Gastroesophageal sphincter (tissue), 4 donors: Measurements from ENCODE around the gene FABP3. TPM values are rescaled to one million over a fixed set of nuclear protein-coding genes. Genes with fewer than 3 reads are reported as not detected.

Experiments
- ATAC-seq: fragments of 150-250 bp; one replicate; pipeline ENCODE4 v1.9.1; 2016; ENCODE audit warnings: mild to moderate bottlenecking, moderate library complexity
- H3K27ac ChIP-seq, 4 donors: fragments of 200-600 bp; sonication (generic) in 3 of 4; 1 replicate in 3 of 4; 2 replicates in 1 of 4; pipeline ENCODE4 v1.5.1; 2016 to 2019
- H3K27me3 ChIP-seq: fragments of 200-600 bp; sonication (generic); one replicate; pipeline ENCODE4 v1.5.1; 2019
- H3K36me3 ChIP-seq, 2 donors: fragments of 200-600 bp; sonication (generic); one replicate each; pipeline ENCODE4 v1.5.1; 2019; ENCODE audit warnings: control low read depth in 1 of 2
- H3K4me1 ChIP-seq, 3 donors: fragments of 200-600 bp; sonication (generic); 1 replicate in 2 of 3; 2 replicates in 1 of 3; pipeline ENCODE4 v1.5.1; 2016 to 2019; ENCODE audit warnings: control low read depth in 2 of 3
- H3K4me3 ChIP-seq, 2 donors: fragments of 200-600 bp; sonication (generic); one replicate each; pipeline ENCODE4 v1.5.1; 2019; ENCODE audit warnings: mild to moderate bottlenecking in 1 of 2, moderate library complexity in 1 of 2
- H3K9me3 ChIP-seq, 3 donors: fragments of 200-600 bp; sonication (generic); one replicate each; pipeline ENCODE4 v1.5.1; 2017 to 2019; ENCODE audit warnings: control low read depth in 2 of 3
- EP300 ChIP-seq: sonication (generic); formaldehyde crosslinking; IDR thresholded peaks from one replicate; pipeline ENCODE4 v1.6.1; 2017; ENCODE audit warnings: antibody characterized with exemption, mild to moderate bottlenecking
- POLR2A ChIP-seq, 2 donors: fragments of 450-650 bp; IDR thresholded peaks; one replicate each; pipeline ENCODE4 v1.6.1; 2017; ENCODE audit warnings: antibody characterized with exemption in 2 of 2, mild to moderate bottlenecking in 2 of 2, moderate library complexity in 1 of 2
- POLR2AphosphoS5 ChIP-seq: sonication (generic); formaldehyde crosslinking; IDR thresholded peaks from one replicate; pipeline ENCODE4 v1.6.1; 2017; ENCODE audit warnings: antibody characterized with exemption
- WGBS, 2 donors: methylation state at CpG; one replicate each; pipeline ENCODE4 v1.1.5; 2018; ENCODE audit warnings: low coverage in 1 of 2; 5-methylcytosine and 5-hydroxymethylcytosine counted together
- total RNA-seq, 4 donors: library from RNA; depleted of rRNA; stranded (reverse); fragments of >200 nt; gene quantifications; one replicate each; pipeline ENCODE4 v1.1.0, GENCODE V29; 2016
- TF ChIP-seq, protein P1 (sequence below), 4 experiments: fragments of 200-600 bp in 2 of 4; fragments of 450-650 bp in 2 of 4; sonication (generic) in 1 of 4; IDR thresholded peaks; one replicate each; pipeline ENCODE4 v1.5.1; 2017 to 2019; ENCODE audit warnings: antibody characterized with exemption in 4 of 4, mild to moderate bottlenecking in 2 of 4, moderate library complexity in 2 of 4

FABP3 gene
- total RNA-seq, 4 donors from 2014 or later = 25.8 to 39.4 (median 32.9) TPM

DNA sequence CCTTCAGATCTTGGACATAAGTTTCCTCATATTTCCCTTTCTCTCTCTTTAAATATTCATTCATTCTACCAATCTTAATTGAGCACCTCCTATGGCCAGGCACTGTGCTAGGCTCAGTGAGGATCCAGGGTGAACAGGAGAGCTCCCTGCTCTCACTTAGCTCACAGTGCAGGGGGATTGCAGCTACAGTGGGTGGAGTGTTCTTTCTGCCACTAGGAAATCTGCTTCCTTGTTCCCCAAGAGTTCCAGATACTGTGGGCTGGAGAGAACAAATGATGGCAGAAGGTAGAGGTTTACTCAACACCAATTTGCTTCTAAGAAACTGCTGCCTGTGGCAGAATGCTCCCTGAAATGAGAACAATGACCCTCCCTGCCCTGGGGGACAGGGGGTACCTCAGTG is 5.1 kb upstream of the FABP3 start:
- Histone ChIP-seq H3K9me3 (no peaks in the 10 kb centered on the region), H3K27me3 (no peaks in the 10 kb centered on the region), H3K4me1 (peaks cover 0 to 32% (median 21%) of the 10 kb centered on the region in 3 donors), H3K4me3 (no peak overlapping the region), H3K36me3 (no peaks in the 10 kb centered on the region), H3K27ac (no peak overlapping the region)
- TF ChIP-seq POLR2AphosphoS5 (no peak), EP300 (no peak), POLR2A (IDR thresholded peaks at IDR 0.05) (no peak)
- TF ChIP-seq, protein P1, sequence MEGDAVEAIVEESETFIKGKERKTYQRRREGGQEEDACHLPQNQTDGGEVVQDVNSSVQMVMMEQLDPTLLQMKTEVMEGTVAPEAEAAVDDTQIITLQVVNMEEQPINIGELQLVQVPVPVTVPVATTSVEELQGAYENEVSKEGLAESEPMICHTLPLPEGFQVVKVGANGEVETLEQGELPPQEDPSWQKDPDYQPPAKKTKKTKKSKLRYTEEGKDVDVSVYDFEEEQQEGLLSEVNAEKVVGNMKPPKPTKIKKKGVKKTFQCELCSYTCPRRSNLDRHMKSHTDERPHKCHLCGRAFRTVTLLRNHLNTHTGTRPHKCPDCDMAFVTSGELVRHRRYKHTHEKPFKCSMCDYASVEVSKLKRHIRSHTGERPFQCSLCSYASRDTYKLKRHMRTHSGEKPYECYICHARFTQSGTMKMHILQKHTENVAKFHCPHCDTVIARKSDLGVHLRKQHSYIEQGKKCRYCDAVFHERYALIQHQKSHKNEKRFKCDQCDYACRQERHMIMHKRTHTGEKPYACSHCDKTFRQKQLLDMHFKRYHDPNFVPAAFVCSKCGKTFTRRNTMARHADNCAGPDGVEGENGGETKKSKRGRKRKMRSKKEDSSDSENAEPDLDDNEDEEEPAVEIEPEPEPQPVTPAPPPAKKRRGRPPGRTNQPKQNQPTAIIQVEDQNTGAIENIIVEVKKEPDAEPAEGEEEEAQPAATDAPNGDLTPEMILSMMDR (IDR thresholded peaks at IDR 0.05) = no peak
- ATAC-seq = no peak

DNA sequence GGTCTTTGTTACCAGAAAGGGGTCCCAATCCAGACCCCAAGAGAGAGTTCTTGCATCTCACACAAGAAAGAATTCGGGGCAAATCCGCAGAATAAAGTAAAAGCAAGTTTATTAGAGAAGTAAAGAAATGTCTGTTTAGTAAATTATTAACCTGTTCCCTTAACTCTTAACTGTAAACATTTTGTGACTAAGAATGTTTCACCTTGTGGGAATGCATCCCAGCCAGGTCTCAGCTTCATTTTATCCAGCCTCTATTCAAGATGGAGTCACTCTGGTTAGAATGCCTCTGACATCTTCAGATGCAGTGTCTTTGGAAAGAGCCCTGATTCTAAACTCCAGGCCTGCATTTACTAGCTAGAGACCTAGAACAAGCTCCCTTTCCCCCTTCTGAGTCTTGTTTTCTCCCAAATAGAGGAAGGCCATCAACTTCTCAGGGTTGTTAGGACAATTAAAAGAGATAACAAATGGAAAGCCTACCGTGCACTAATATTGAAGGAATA is 4.5 kb upstream of the FABP3 start:
- ATAC-seq = no peak

DNA sequence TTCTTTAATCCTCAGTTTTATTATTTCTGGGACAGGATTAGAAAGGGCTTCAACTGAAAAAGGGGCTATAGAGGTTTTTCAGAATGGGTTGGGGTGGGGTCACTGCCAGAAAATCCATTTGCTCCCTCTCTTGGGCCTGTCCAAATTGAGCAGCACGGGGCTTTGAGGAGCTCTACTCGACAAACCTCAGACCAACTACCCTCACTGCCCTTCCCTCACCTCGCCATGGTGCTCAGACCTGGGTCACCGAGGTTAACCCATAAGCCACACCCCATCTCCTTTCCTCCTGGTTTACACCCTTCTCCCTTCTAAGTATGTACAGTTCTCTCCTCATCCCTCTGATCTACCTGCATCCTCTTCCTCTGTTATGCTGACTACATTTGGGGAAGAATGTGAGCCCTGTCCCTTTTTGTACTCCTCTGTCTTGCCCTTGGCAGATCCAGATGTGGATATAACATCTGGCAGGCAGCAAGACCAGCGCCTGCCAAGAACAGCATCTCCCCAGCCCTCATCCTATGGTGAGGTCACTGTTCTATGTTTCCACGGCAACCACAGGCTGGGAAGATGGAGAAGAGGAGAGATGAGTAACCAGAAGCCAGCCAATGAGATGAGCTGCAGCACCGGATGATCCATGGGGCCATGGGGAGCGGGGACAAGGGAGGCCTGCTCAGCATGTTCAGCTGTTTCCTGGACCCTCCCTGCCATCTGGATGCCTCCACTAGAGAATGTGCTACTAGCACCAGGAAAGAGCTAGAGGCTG is 3.7 kb upstream of the FABP3 start:
- Histone ChIP-seq H3K36me3 (no peaks in the 10 kb centered on the region), H3K4me1 (peaks cover 0 to 39% (median 28%) of the 10 kb centered on the region in 3 donors), H3K27ac (no peak overlapping the region), H3K4me3 (no peak overlapping the region), H3K9me3 (no peaks in the 10 kb centered on the region), H3K27me3 (no peaks in the 10 kb centered on the region)
- 70 to 78% methylated on average over 4 of the region's 8 CpGs for WGBS, 2 donors
- ATAC-seq = no peak
- TF ChIP-seq, protein P1 (IDR thresholded peaks at IDR 0.05) = no peak
- TF ChIP-seq POLR2AphosphoS5 (no peak), EP300 (no peak), POLR2A (IDR thresholded peaks at IDR 0.05) (no peak)

More for the DNA sequence above, 4.5 kb upstream of the FABP3 start:
- no peaks in the 10 kb centered on the region for H3K27me3 ChIP-seq
- 96 to 100% methylated on average over 3 of the region's 3 CpGs for WGBS, 2 donors
- H3K36me3 ChIP-seq = no peaks in the 10 kb centered on the region
- H3K4me1 ChIP-seq = peaks cover 0 to 38% (median 26%) of the 10 kb centered on the region in 3 donors
- H3K27ac ChIP-seq = no peak overlapping the region
- TF ChIP-seq POLR2AphosphoS5 (no peak), EP300 (no peak), POLR2A (IDR thresholded peaks at IDR 0.05) (no peak)
- TF ChIP-seq, protein P1 (IDR thresholded peaks at IDR 0.05) = no peak
- no peaks in the 10 kb centered on the region for H3K9me3 ChIP-seq
- no peak overlapping the region for H3K4me3 ChIP-seq

DNA sequence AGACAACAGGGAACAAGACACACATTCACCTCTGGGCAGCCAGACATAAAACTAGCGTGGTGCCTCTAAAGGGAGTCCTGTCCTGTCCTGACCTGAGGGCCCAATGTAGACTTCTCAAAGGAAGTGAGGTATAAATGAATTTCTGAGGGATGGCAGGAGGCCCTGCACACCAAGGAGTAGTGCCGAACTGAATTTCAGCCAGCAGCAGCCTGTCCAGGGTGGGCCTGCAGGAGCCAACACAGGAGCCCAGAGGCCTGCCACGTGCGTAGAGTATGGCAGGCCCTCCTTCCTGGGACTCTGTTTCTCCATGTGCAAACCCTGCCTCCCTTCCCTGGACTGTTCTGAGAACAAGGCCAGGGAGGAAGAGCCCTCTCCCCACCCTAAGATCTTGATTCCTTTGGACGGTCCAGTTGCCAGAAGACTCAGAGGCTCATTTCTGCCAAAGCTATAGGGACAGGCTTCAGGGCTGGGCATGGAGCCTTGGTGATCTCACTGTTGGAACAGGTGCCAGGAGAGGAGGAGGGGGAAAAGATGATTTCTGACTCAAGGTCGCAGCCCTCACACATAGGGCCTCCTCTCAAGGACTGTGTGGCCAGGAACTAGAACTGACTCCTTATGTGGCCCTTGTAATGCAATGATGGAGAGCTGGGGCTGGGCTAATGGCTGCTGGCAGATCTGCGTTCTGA is 1.8 kb upstream of the FABP3 start:
- peak; percentile 32 for ATAC-seq
- H3K27me3 ChIP-seq = no peaks in the 10 kb centered on the region
- peak overlapping the region; percentile 62 to 90 (median 88) for H3K27ac ChIP-seq
- TF ChIP-seq POLR2AphosphoS5 = peak; percentile 56
- TF ChIP-seq EP300 = no peak
- no peak for TF ChIP-seq POLR2A (IDR thresholded peaks at IDR 0.05)
- H3K4me3 ChIP-seq = no peak overlapping the region
- WGBS, 2 donors = 51 to 54% methylated on average over 4 to 6 of the region's 7 CpGs
- H3K36me3 ChIP-seq = no peaks in the 10 kb centered on the region
- no peaks in the 10 kb centered on the region for H3K9me3 ChIP-seq
- H3K4me1 ChIP-seq = peaks cover 0 to 55% (median 27%) of the 10 kb centered on the region in 3 donors

DNA sequence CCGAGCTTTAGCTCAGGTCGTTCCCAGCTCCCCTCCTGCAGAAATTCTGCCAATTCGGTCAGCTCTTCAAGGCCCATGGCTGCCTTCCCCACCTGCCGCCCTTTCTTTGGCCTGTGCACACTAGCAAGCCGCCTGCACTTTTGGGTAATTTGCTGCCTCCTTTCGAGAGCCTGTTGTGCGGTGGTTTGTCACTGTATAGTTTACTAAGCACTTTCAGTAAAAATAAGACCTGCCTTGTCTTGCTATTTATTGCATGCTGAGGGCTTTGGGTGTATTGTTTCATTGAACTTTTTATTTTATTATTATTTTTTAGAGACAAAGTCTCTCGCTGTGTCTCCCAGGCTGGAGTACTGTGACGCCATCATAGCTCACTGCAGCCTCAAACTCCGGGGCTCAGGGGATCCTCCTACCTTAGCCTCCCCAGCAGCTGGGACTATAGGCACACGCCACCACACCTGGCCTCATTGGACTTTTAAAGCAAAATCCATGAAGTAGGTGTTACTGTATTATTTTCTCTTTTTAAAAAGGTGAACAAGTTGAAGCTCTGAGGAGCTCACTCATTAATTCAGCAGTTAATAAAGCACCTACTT is 1.1 kb upstream of the FABP3 start:
- TF ChIP-seq POLR2A (IDR thresholded peaks at IDR 0.05) = no peak
- no peak for TF ChIP-seq POLR2AphosphoS5
- no peak for TF ChIP-seq EP300
- TF ChIP-seq, protein P1 (IDR thresholded peaks at IDR 0.05) = no peak
- H3K27ac ChIP-seq = peak overlapping the region; percentile 62 to 90 (median 88)
- 30 to 32% methylated on average over 4 to 11 of the region's 11 CpGs for WGBS, 2 donors

More for the DNA sequence above, 1.1 kb upstream of the FABP3 start:
- ATAC-seq = no peak
- peaks cover 0 to 62% (median 27%) of the 10 kb centered on the region in 3 donors for H3K4me1 ChIP-seq
- no peaks in the 10 kb centered on the region for H3K9me3 ChIP-seq
- no peaks in the 10 kb centered on the region for H3K36me3 ChIP-seq
- H3K27me3 ChIP-seq = no peaks in the 10 kb centered on the region
- peak overlapping the region; percentile 33 to 57 for H3K4me3 ChIP-seq
